OCI-LY1 (cell line): ENCODE measurements around the gene INHBC.

Source experiments
- EZH2 ChIP-seq: fragments of 200-600 bp; sonication (generic), shearing (Covaris generic); IDR thresholded peaks from 2 replicates; pipeline ENCODE4 v1.8.0; 2017; ENCODE audit warnings: borderline replicate concordance, mixed run types, mild to moderate bottlenecking, antibody characterized with exemption, low read length, moderate library complexity, mixed read lengths
- TF ChIP-seq, protein P1 (sequence below): fragments of 200-600 bp; sonication (generic), shearing (Covaris generic); IDR thresholded peaks from 2 replicates; pipeline ENCODE4 v1.5.1; 2017; ENCODE audit warnings: mild to moderate bottlenecking, antibody characterized with exemption, low read length, moderate library complexity, mixed read lengths

DNA sequence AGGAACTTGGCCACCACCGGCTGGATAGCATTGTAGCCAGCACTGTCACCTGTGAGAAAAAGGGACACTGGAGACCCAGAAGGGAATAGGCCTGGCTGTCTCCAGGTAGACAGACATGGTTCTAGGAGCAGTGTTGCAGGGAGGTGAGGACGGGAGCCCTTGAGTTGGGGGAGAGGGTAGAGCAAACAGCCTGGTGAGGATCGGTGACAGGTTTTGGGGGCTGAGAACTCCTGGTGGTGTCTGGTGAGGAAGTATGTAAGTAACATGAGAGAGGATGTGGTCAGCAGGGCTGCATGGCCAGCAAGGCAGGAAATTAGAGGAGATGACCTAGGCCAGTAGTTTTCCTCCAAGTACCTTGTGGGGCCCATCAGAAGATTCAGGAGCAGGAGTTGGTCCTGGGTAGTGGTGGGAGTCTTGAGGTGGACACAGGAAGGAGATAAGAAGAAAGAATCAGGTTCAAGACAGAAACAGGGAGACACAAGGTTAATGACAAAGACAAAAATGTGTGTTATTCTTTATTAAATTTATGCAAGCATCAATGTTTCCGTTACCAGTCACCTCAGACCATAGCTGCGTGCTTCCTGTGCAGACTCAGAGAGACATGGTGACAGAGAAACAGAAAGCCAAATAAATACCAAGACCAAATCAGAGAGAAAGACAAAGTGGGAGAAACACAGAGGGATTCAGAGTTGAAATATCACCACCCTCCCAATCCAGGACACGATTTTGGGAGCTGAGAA is 45.0 kb downstream of the INHBC start, which contains the start of gene ARHGAP9:
- TF ChIP-seq, protein P1, sequence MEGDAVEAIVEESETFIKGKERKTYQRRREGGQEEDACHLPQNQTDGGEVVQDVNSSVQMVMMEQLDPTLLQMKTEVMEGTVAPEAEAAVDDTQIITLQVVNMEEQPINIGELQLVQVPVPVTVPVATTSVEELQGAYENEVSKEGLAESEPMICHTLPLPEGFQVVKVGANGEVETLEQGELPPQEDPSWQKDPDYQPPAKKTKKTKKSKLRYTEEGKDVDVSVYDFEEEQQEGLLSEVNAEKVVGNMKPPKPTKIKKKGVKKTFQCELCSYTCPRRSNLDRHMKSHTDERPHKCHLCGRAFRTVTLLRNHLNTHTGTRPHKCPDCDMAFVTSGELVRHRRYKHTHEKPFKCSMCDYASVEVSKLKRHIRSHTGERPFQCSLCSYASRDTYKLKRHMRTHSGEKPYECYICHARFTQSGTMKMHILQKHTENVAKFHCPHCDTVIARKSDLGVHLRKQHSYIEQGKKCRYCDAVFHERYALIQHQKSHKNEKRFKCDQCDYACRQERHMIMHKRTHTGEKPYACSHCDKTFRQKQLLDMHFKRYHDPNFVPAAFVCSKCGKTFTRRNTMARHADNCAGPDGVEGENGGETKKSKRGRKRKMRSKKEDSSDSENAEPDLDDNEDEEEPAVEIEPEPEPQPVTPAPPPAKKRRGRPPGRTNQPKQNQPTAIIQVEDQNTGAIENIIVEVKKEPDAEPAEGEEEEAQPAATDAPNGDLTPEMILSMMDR, result no peak
- no peak for TF ChIP-seq EZH2
